Measurements from ENCODE around the gene RANBP17. TPM values are rescaled to one million over a fixed set of nuclear protein-coding genes. Genes with fewer than 3 reads are reported as not detected.

Gene RANBP17
- total RNA-seq, 1 donor from 2014 or later: 6.8 TPM

DNA sequence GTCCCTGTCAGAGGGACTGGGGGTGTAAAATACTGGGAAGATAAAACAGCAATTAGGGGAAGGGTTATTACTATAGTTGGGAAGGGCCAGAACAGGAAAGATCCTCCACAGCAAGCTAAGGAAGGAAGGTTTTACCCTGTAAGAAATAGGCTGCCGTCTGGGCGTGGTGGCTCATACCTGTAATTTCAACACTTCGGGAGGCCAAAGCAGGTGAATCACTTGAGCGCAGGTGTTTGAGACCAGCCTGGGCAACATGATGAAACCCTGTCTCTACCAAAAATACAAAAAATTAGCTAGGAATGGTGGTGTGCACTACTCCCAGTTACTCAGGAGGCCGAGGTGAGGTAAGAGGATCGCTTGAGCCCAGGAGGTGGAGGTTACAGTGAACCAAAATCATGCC is 282.1 kb downstream of the RANBP17 start:
- no peak for TF ChIP-seq CTCF (IDR thresholded peaks at IDR 0.05; ENCODE audit: insufficient read depth, low read length, severe bottlenecking)
- H3K36me3 ChIP-seq (ENCODE audit: control insufficient read depth, insufficient read depth, low read length): no peaks in the 10 kb centered on the region
- no peaks in the 10 kb centered on the region for H3K27me3 ChIP-seq (ENCODE audit: control insufficient read depth, insufficient read depth, low read length)
- no peak for DNase-seq (ENCODE audit: low read depth)
- no peak for FAIRE-seq
- no peak overlapping the region for H3K4me3 ChIP-seq (ENCODE audit: low read depth, low read length)

GRCh38 chr5:171149333-171149732 is 287.5 kb downstream of the RANBP17 start:
- no peak overlapping the region for H3K4me3 ChIP-seq (ENCODE audit: low read depth, low read length)
- H3K27me3 ChIP-seq (ENCODE audit: control insufficient read depth, insufficient read depth, low read length): no peaks in the 10 kb centered on the region
- H3K36me3 ChIP-seq (ENCODE audit: control insufficient read depth, insufficient read depth, low read length): no peaks in the 10 kb centered on the region
- no peak for DNase-seq (ENCODE audit: low read depth)
- no peak for TF ChIP-seq CTCF (IDR thresholded peaks at IDR 0.05; ENCODE audit: insufficient read depth, low read length, severe bottlenecking)
- FAIRE-seq: no peak

DNA sequence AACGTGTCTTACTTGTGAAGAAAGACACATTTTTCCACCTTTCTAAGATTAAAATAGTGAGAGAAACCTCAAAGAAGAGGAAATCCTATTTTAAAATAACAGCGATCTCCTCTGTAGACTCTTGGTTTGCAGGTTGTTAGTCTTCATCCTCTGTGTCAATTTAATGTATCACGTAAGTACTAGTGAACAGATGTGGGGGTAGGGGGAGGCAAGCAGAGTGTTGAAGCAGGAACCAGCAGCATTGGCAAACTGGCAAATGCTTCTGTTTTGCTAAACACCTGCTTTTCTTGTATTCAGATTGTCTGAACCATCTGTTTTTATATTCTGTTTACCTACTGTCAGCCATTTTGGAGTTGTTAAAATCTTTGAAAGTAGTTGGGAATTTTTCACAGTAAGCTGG is 288.0 kb downstream of the RANBP17 start:
- DNase-seq (ENCODE audit: low read depth): no peak
- Histone ChIP-seq H3K36me3 (ENCODE audit: control insufficient read depth, insufficient read depth, low read length) (no peaks in the 10 kb centered on the region), H3K27me3 (ENCODE audit: control insufficient read depth, insufficient read depth, low read length) (no peaks in the 10 kb centered on the region), H3K4me3 (ENCODE audit: low read depth, low read length) (no peak overlapping the region)
- no peak for FAIRE-seq
- TF ChIP-seq CTCF (IDR thresholded peaks at IDR 0.05; ENCODE audit: insufficient read depth, low read length, severe bottlenecking): no peak

- no peak overlapping the region for H3K4me3 ChIP-seq (ENCODE audit: low read depth, low read length)
- FAIRE-seq: no peak
- H3K36me3 ChIP-seq (ENCODE audit: control insufficient read depth, insufficient read depth, low read length): no peaks in the 10 kb centered on the region
- H3K27me3 ChIP-seq (ENCODE audit: control insufficient read depth, insufficient read depth, low read length): no peaks in the 10 kb centered on the region
- peak; percentile 52 for DNase-seq (ENCODE audit: low read depth)
- TF ChIP-seq CTCF (IDR thresholded peaks at IDR 0.05; ENCODE audit: insufficient read depth, low read length, severe bottlenecking): peak; percentile 45
Measured at GRCh38 chr5:171152382-171152781, 290.6 kb downstream of the RANBP17 start.

DNA sequence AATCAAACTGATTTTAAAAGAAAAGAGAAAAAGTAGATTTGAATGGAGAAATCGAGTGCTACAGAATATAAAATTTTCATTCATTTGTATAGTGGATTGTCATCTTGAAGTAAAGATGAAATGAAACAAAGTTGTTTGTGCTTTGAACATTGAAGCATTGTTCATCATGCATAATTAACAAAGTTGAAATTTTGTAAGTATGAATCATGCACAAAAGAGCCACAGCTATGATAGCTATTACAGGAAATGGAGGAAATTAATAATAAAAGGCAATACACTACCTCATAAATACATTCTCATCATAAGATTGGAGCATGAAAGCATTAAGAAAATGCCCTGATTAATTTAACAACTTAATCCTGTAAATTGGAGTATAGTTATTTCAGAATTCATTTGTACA is 293.8 kb downstream of the RANBP17 start:
- FAIRE-seq (no peak), DNase-seq (ENCODE audit: low read depth) (peak; percentile 71)
- TF ChIP-seq CTCF (IDR thresholded peaks at IDR 0.05; ENCODE audit: insufficient read depth, low read length, severe bottlenecking): no peak
- no peaks in the 10 kb centered on the region for H3K36me3 ChIP-seq (ENCODE audit: control insufficient read depth, insufficient read depth, low read length)
- H3K27me3 ChIP-seq (ENCODE audit: control insufficient read depth, insufficient read depth, low read length): no peaks in the 10 kb centered on the region
- H3K4me3 ChIP-seq (ENCODE audit: low read depth, low read length): no peak overlapping the region

DNA sequence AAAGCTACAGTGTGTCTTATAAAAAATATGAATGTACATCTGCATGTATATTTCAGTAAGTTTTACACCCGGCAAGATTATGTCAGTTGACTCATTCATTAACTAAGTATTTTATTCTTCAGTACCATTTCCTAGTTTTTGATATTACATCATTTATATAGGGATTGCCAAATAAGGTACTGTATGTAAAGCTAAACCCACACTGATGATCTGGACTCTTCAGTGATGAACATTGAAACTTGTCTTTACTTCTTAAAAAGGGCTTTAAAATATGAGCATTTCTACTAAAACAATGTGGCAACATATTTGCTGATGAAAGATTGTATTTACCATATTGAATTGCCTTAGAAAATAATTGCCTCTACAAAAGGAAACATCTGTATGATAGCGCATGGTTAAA is 295.5 kb downstream of the RANBP17 start:
- Histone ChIP-seq H3K4me3 (ENCODE audit: low read depth, low read length) (no peak overlapping the region), H3K27me3 (ENCODE audit: control insufficient read depth, insufficient read depth, low read length) (no peaks in the 10 kb centered on the region), H3K36me3 (ENCODE audit: control insufficient read depth, insufficient read depth, low read length) (no peaks in the 10 kb centered on the region)
- TF ChIP-seq CTCF (IDR thresholded peaks at IDR 0.05; ENCODE audit: insufficient read depth, low read length, severe bottlenecking): no peak
- FAIRE-seq: no peak
- DNase-seq (ENCODE audit: low read depth): peak; percentile 62
